ENCODE results near the gene LPA. TPM values are rescaled to one million over a fixed set of nuclear protein-coding genes. Genes with fewer than 3 reads are reported as not detected.

The LPA gene
- total and polyA plus RNA-seq, 2 of the 13 experiments (the other 11 are each of a cell fraction or from before 2014, with no cell fraction given), result not detected

GRCh38 chr6:160692369-160692959 is 28.4 kb upstream of the LPA start (continued):
- no peak for TF ChIP-seq ZNF687 (CRISPR knock-in tag; IDR thresholded peaks at IDR 0.05)
- TF ChIP-seq ZNF350 (CRISPR knock-in tag; IDR thresholded peaks at IDR 0.05; ENCODE audit: borderline replicate concordance, low read depth), result no peak
- no peak for TF ChIP-seq MTA3 (CRISPR knock-in tag; IDR thresholded peaks at IDR 0.05)
- peak in 1 of 2 experiments; percentile 76; a peak in 1 of 4 replicates for TF ChIP-seq EP300 (IDR thresholded peaks at IDR 0.05; ENCODE audit: low read depth in 2 of 2, low read length in 2 of 2)
- TF ChIP-seq EP300 (CRISPR knock-in tag; IDR thresholded peaks at IDR 0.05; ENCODE audit: borderline replicate concordance), result no peak
- no peak for TF ChIP-seq ZNF296 (CRISPR knock-in tag; conservative IDR thresholded peaks at IDR 0.05)
- TF ChIP-seq ZEB1 (IDR thresholded peaks at IDR 0.05; ENCODE audit: insufficient replicate concordance, low read depth), result no peak
- no peak for TF ChIP-seq RELA (CRISPR knock-in tag; IDR thresholded peaks at IDR 0.05)
- TF ChIP-seq HNF4G (IDR thresholded peaks at IDR 0.05; ENCODE audit: borderline replicate concordance, low read depth, low read length), result peak; percentile 81
- no peak for TF ChIP-seq HNF4G (CRISPR knock-in tag; IDR thresholded peaks at IDR 0.05; ENCODE audit: borderline replicate concordance, low read depth)
- TF ChIP-seq HOXA3 (CRISPR knock-in tag; IDR thresholded peaks at IDR 0.05), result no peak
- TF ChIP-seq ELF1 (CRISPR knock-in tag; IDR thresholded peaks at IDR 0.05), result no peak
- no peak for TF ChIP-seq ZSCAN12 (CRISPR knock-in tag; IDR thresholded peaks at IDR 0.05)
- TF ChIP-seq HIVEP1 (CRISPR knock-in tag; IDR thresholded peaks at IDR 0.05), result no peak
- no peak for TF ChIP-seq TMF1 (CRISPR knock-in tag; IDR thresholded peaks at IDR 0.05; ENCODE audit: low read depth)
- TF ChIP-seq HMG20A (CRISPR knock-in tag; IDR thresholded peaks at IDR 0.05; ENCODE audit: borderline replicate concordance), result no peak
- no peak for TF ChIP-seq TIGD3 (CRISPR knock-in tag; IDR thresholded peaks at IDR 0.05; ENCODE audit: borderline replicate concordance)
- no peak for TF ChIP-seq RBM22 (optimal IDR thresholded peaks at IDR 0.05; ENCODE audit: low read length)
- TF ChIP-seq NR0B2 (CRISPR knock-in tag; IDR thresholded peaks at IDR 0.05), result no peak
